Limb (tissue), 2 donors: ENCODE measurements around the gene NSMCE1.

Experiments used
- DNase-seq, 2 donors: peaks; one replicate each; pipeline ENCODE4 v3.0.0-alpha.2; 2016; ENCODE audit errors: extremely low spot score in 2 of 2

The NSMCE1 gene

GRCh38 chr16:27232061-27232900 lies 36.3 kb downstream of the NSMCE1 start:
- DNase-seq, result no peak

GRCh38 chr16:27231692-27232060 lies 36.9 kb downstream of the NSMCE1 start:
- no peak for DNase-seq

- no peak for DNase-seq
Observed at GRCh38 chr16:27230562-27231001, 38.0 kb downstream of the NSMCE1 start.

- DNase-seq, result no peak
Observed at GRCh38 chr16:27229891-27230470, 38.6 kb downstream of the NSMCE1 start.

- DNase-seq, result peak; percentile 44 to 63
Observed at GRCh38 chr16:27228621-27229501, 39.7 kb downstream of the NSMCE1 start.

- DNase-seq, result no peak
Observed at GRCh38 chr16:27228045-27228444, 40.5 kb downstream of the NSMCE1 start.

- DNase-seq, result no peak
Observed at GRCh38 chr16:27226976-27227705, 41.4 kb downstream of the NSMCE1 start.

GRCh38 chr16:27226476-27226875 lies 42.1 kb downstream of the NSMCE1 start:
- no peak for DNase-seq

GRCh38 chr16:27225536-27226360 lies 42.8 kb downstream of the NSMCE1 start:
- DNase-seq, result no peak

GRCh38 chr16:27224741-27225300 lies 43.8 kb downstream of the NSMCE1 start:
- no peak for DNase-seq

- DNase-seq, result no peak
Observed at GRCh38 chr16:27224271-27224737, 44.3 kb downstream of the NSMCE1 start.

- DNase-seq, result no peak
Observed at GRCh38 chr16:27223701-27224100, 44.9 kb downstream of the NSMCE1 start.

- no peak for DNase-seq
Observed at GRCh38 chr16:27223226-27223610, 45.4 kb downstream of the NSMCE1 start.

GRCh38 chr16:27222249-27223225 lies 46.0 kb downstream of the NSMCE1 start:
- peak; percentile 30 to 55 for DNase-seq

- DNase-seq, result no peak
Observed at GRCh38 chr16:27221576-27222248, 46.9 kb downstream of the NSMCE1 start.

- DNase-seq, result no peak
Observed at GRCh38 chr16:27220991-27221390, 47.6 kb downstream of the NSMCE1 start.

- DNase-seq, result no peak
Observed at GRCh38 chr16:27220527-27220926, 48.0 kb downstream of the NSMCE1 start.

GRCh38 chr16:27220120-27220519 lies 48.5 kb downstream of the NSMCE1 start:
- no peak for DNase-seq
